Measurements from ENCODE around the gene NCAPG2. TPM values are rescaled to one million over a fixed set of nuclear protein-coding genes. Genes with fewer than 3 reads are reported as not detected.

NCAPG2 gene
- total and polyA plus RNA-seq, 4 experiments from 2014 or later, result 7.2 to 17.9 (median 13.9) TPM

- intact Hi-C loops (cut with micrococcal nuclease), result no loop called here
- no peak overlapping the region for H3K27ac ChIP-seq (ENCODE audit: low read depth, low read length)
- ChIA-PET CTCF (ENCODE audit: partially characterized antibody) (no interaction called here), POLR2A (ENCODE audit: partially characterized antibody) (no interaction called here)
- H3K27me3 Mint-ChIP-seq, result no peaks in the 10 kb centered on the region
- H3K9me3 ChIP-seq (ENCODE audit: control insufficient read depth in 1 of 2, low read length in 2 of 2), result no peaks in the 10 kb centered on the region
- no peaks in the 10 kb centered on the region for H3K9me3 Mint-ChIP-seq
- no peak overlapping the region for H3K4me3 ChIP-seq (ENCODE audit: low read length in 2 of 2)
- no peak overlapping the region for H3K27ac Mint-ChIP-seq
- no peaks in the 10 kb centered on the region for H3K36me3 Mint-ChIP-seq
- H3K4me1 ChIP-seq (ENCODE audit: insufficient read depth, low read length), result no peaks in the 10 kb centered on the region
- H3K36me3 ChIP-seq (ENCODE audit: insufficient read depth, low read length), result no peaks in the 10 kb centered on the region
- H3K4me1 Mint-ChIP-seq, result no peaks in the 10 kb centered on the region
- no peak overlapping the region for H3K4me3 Mint-ChIP-seq
- no peaks in the 10 kb centered on the region for H3K27me3 ChIP-seq (ENCODE audit: insufficient read depth, low read length)
- no peak for DNase-seq
Measured at GRCh38 chr7:158602041-158602440, 102.6 kb downstream of the NCAPG2 start.

- H3K27me3 ChIP-seq (ENCODE audit: insufficient read depth, low read length), result no peaks in the 10 kb centered on the region
- H3K4me3 ChIP-seq (ENCODE audit: low read length in 2 of 2), result no peak overlapping the region
- Mint-ChIP-seq H3K9me3 (no peaks in the 10 kb centered on the region), H3K27me3 (no peaks in the 10 kb centered on the region), H3K27ac (no peak overlapping the region), H3K4me1 (no peaks in the 10 kb centered on the region), H3K4me3 (no peak overlapping the region), H3K36me3 (no peaks in the 10 kb centered on the region)
- CTCF ChIA-PET (ENCODE audit: partially characterized antibody), result no interaction called here
- H3K36me3 ChIP-seq (ENCODE audit: insufficient read depth, low read length), result no peaks in the 10 kb centered on the region
- H3K27ac ChIP-seq (ENCODE audit: low read depth, low read length), result no peak overlapping the region
- no peak for DNase-seq
- no peaks in the 10 kb centered on the region for H3K9me3 ChIP-seq (ENCODE audit: control insufficient read depth in 1 of 2, low read length in 2 of 2)
- intact Hi-C loops (cut with micrococcal nuclease), result no loop called here
- no peaks in the 10 kb centered on the region for H3K4me1 ChIP-seq (ENCODE audit: insufficient read depth, low read length)
- POLR2A ChIA-PET (ENCODE audit: partially characterized antibody), result no interaction called here
Measured at GRCh38 chr7:158601090-158601489, 103.5 kb downstream of the NCAPG2 start.

GRCh38 chr7:158596745-158597144 is 107.9 kb downstream of the NCAPG2 start:
- peaks cover 0 to 4% (median 0%) of the 10 kb centered on the region in 8 donors for H3K9me3 Mint-ChIP-seq
- H3K36me3 ChIP-seq (ENCODE audit: insufficient read depth, low read length), result no peaks in the 10 kb centered on the region
- H3K4me3 Mint-ChIP-seq, result no peak overlapping the region
- no peak overlapping the region for H3K27ac ChIP-seq (ENCODE audit: low read depth, low read length)
- no peaks in the 10 kb centered on the region for H3K27me3 ChIP-seq (ENCODE audit: insufficient read depth, low read length)
- H3K4me1 Mint-ChIP-seq, result no peaks in the 10 kb centered on the region
- no peak overlapping the region for H3K27ac Mint-ChIP-seq
- H3K4me3 ChIP-seq (ENCODE audit: low read length in 2 of 2), result no peak overlapping the region
- CTCF ChIA-PET (ENCODE audit: partially characterized antibody), result no interaction called here
- H3K9me3 ChIP-seq (ENCODE audit: control insufficient read depth in 1 of 2, low read length in 2 of 2), result no peaks in the 10 kb centered on the region
- intact Hi-C loops (cut with micrococcal nuclease), result no loop called here
- H3K36me3 Mint-ChIP-seq, result no peaks in the 10 kb centered on the region
- H3K4me1 ChIP-seq (ENCODE audit: insufficient read depth, low read length), result no peaks in the 10 kb centered on the region
- POLR2A ChIA-PET (ENCODE audit: partially characterized antibody), result no interaction called here
- no peaks in the 10 kb centered on the region for H3K27me3 Mint-ChIP-seq
- DNase-seq, result no peak

- H3K27ac Mint-ChIP-seq, result no peak overlapping the region
- Histone ChIP-seq H3K27ac (ENCODE audit: low read depth, low read length) (no peak overlapping the region), H3K4me3 (ENCODE audit: low read length in 2 of 2) (no peak overlapping the region), H3K4me1 (ENCODE audit: insufficient read depth, low read length) (no peaks in the 10 kb centered on the region), H3K27me3 (ENCODE audit: insufficient read depth, low read length) (no peaks in the 10 kb centered on the region), H3K9me3 (ENCODE audit: control insufficient read depth in 1 of 2, low read length in 2 of 2) (no peaks in the 10 kb centered on the region), H3K36me3 (ENCODE audit: insufficient read depth, low read length) (no peaks in the 10 kb centered on the region)
- H3K27me3 Mint-ChIP-seq, result no peaks in the 10 kb centered on the region
- H3K4me3 Mint-ChIP-seq, result no peak overlapping the region
- ChIA-PET CTCF (ENCODE audit: partially characterized antibody) (no interaction called here), POLR2A (ENCODE audit: partially characterized antibody) (no interaction called here)
- peaks cover 0 to 4% (median 0%) of the 10 kb centered on the region in 8 donors for H3K9me3 Mint-ChIP-seq
- H3K4me1 Mint-ChIP-seq, result no peaks in the 10 kb centered on the region
- H3K36me3 Mint-ChIP-seq, result no peaks in the 10 kb centered on the region
- intact Hi-C loops (cut with micrococcal nuclease), result no loop called here
- no peak for DNase-seq
Measured at GRCh38 chr7:158596309-158596708, 108.3 kb downstream of the NCAPG2 start.

- Mint-ChIP-seq H3K36me3 (no peaks in the 10 kb centered on the region), H3K4me3 (no peak overlapping the region), H3K27me3 (peaks cover 1 to 2% of the 10 kb centered on the region in 2 donors), H3K27ac (no peak overlapping the region), H3K4me1 (no peaks in the 10 kb centered on the region), H3K9me3 (peaks cover 0 to 4% (median 0%) of the 10 kb centered on the region in 8 donors)
- Histone ChIP-seq H3K4me3 (ENCODE audit: low read length in 2 of 2) (no peak overlapping the region), H3K27me3 (ENCODE audit: insufficient read depth, low read length) (no peaks in the 10 kb centered on the region), H3K4me1 (ENCODE audit: insufficient read depth, low read length) (no peaks in the 10 kb centered on the region), H3K36me3 (ENCODE audit: insufficient read depth, low read length) (no peaks in the 10 kb centered on the region), H3K9me3 (ENCODE audit: control insufficient read depth in 1 of 2, low read length in 2 of 2) (no peaks in the 10 kb centered on the region), H3K27ac (ENCODE audit: low read depth, low read length) (no peak overlapping the region)
- intact Hi-C loops (cut with micrococcal nuclease), result no loop called here
- ChIA-PET CTCF (ENCODE audit: partially characterized antibody) (interaction anchor here (1.1 kb wide), 1 partner anchor 33 kb away, joined by 3 read pairs; no protein-coding TSS in a partner anchor), POLR2A (ENCODE audit: partially characterized antibody) (no interaction called here)
- DNase-seq, result no peak
Measured at GRCh38 chr7:158595068-158595467, 109.5 kb downstream of the NCAPG2 start.

GRCh38 chr7:158592541-158592940 is 112.1 kb downstream of the NCAPG2 start:
- H3K9me3 ChIP-seq (ENCODE audit: control insufficient read depth in 1 of 2, low read length in 2 of 2), result no peaks in the 10 kb centered on the region
- H3K36me3 ChIP-seq (ENCODE audit: insufficient read depth, low read length), result no peaks in the 10 kb centered on the region
- Mint-ChIP-seq H3K4me1 (peaks cover 0 to 7% (median 0%) of the 10 kb centered on the region in 4 donors), H3K27me3 (peaks cover 2 to 8% of the 10 kb centered on the region in 2 donors), H3K36me3 (no peaks in the 10 kb centered on the region), H3K27ac (no peak overlapping the region), H3K4me3 (no peak overlapping the region), H3K9me3 (peaks cover 0 to 4% (median 0%) of the 10 kb centered on the region in 8 donors)
- no peak overlapping the region for H3K27ac ChIP-seq (ENCODE audit: low read depth, low read length)
- POLR2A ChIA-PET (ENCODE audit: partially characterized antibody), result no interaction called here
- DNase-seq, result no peak
- no peaks in the 10 kb centered on the region for H3K4me1 ChIP-seq (ENCODE audit: insufficient read depth, low read length)
- no peak overlapping the region for H3K4me3 ChIP-seq (ENCODE audit: low read length in 2 of 2)
- intact Hi-C loops (cut with micrococcal nuclease), result no loop called here
- H3K27me3 ChIP-seq (ENCODE audit: insufficient read depth, low read length), result no peaks in the 10 kb centered on the region
- CTCF ChIA-PET (ENCODE audit: partially characterized antibody), result no interaction called here

GRCh38 chr7:158591944-158592343 is 112.7 kb downstream of the NCAPG2 start:
- peaks cover 2 to 8% of the 10 kb centered on the region in 2 donors for H3K27me3 Mint-ChIP-seq
- Histone ChIP-seq H3K4me3 (ENCODE audit: low read length in 2 of 2) (no peak overlapping the region), H3K36me3 (ENCODE audit: insufficient read depth, low read length) (no peaks in the 10 kb centered on the region), H3K4me1 (ENCODE audit: insufficient read depth, low read length) (no peaks in the 10 kb centered on the region), H3K27me3 (ENCODE audit: insufficient read depth, low read length) (no peaks in the 10 kb centered on the region), H3K27ac (ENCODE audit: low read depth, low read length) (no peak overlapping the region), H3K9me3 (ENCODE audit: control insufficient read depth in 1 of 2, low read length in 2 of 2) (no peaks in the 10 kb centered on the region)
- H3K27ac Mint-ChIP-seq, result no peak overlapping the region
- ChIA-PET CTCF (ENCODE audit: partially characterized antibody) (no interaction called here), POLR2A (ENCODE audit: partially characterized antibody) (no interaction called here)
- no peak overlapping the region for H3K4me3 Mint-ChIP-seq
- H3K36me3 Mint-ChIP-seq, result no peaks in the 10 kb centered on the region
- no peak for DNase-seq
- peaks cover 0 to 7% (median 0%) of the 10 kb centered on the region in 4 donors for H3K4me1 Mint-ChIP-seq
- H3K9me3 Mint-ChIP-seq, result peaks cover 0 to 4% (median 0%) of the 10 kb centered on the region in 8 donors
- intact Hi-C loops (cut with micrococcal nuclease), result no loop called here

- POLR2A ChIA-PET (ENCODE audit: partially characterized antibody), result no interaction called here
- peaks cover 0 to 6% (median 3%) of the 10 kb centered on the region in 8 donors for H3K9me3 Mint-ChIP-seq
- H3K27me3 Mint-ChIP-seq, result peaks cover 12 to 17% of the 10 kb centered on the region in 2 donors
- intact Hi-C loops (cut with micrococcal nuclease), result no loop called here
- DNase-seq, result no peak
- no peak overlapping the region for H3K4me3 ChIP-seq (ENCODE audit: low read length in 2 of 2)
- CTCF ChIA-PET (ENCODE audit: partially characterized antibody), result interaction anchor here (1.0 kb wide), 1 partner anchor 274 kb away, joined by 3 read pairs; no protein-coding TSS in a partner anchor
- peaks cover 3 to 21% (median 10%) of the 10 kb centered on the region in 4 donors for H3K4me1 Mint-ChIP-seq
- no peaks in the 10 kb centered on the region for H3K36me3 ChIP-seq (ENCODE audit: insufficient read depth, low read length)
- peak overlapping the region in 1 of 7 donors; percentile 59 for H3K27ac Mint-ChIP-seq
- peaks cover 14% of the 10 kb centered on the region for H3K4me1 ChIP-seq (ENCODE audit: insufficient read depth, low read length)
- peaks cover 11% of the 10 kb centered on the region for H3K27me3 ChIP-seq (ENCODE audit: insufficient read depth, low read length)
- H3K27ac ChIP-seq (ENCODE audit: low read depth, low read length), result no peak overlapping the region
- H3K4me3 Mint-ChIP-seq, result peak overlapping the region in 1 of 8 donors; percentile 17
- no peaks in the 10 kb centered on the region for H3K9me3 ChIP-seq (ENCODE audit: control insufficient read depth in 1 of 2, low read length in 2 of 2)
- H3K36me3 Mint-ChIP-seq, result peaks cover 0 to 3% of the 10 kb centered on the region in 2 donors
Measured at GRCh38 chr7:158590181-158590530, 114.4 kb downstream of the NCAPG2 start.

All from CD4-positive, alpha-beta memory T cell (primary cell).